Measurements from ENCODE around the gene FGD3.

The FGD3 gene

DNA sequence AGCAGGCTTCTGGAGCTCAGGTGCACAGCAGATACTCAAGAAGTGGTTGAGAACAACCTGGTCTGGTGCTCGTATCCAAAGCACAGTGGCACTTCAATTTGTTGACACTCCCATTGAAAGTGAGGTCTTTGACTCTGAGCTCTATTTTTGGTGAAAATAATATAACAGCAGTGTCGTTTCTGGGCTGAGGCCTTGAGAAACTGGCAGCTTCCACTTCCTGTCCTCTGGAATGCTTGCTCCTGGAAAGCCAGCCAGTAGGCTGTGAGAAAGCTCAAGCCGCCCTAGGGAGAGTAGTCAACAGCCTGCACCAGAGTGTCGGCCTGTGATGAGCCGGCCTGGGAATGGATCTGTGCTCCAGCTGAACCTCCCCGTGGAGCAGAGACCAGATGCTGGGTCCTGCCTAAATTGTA lies 104.4 kb downstream of the FGD3 start:
- Histone ChIP-seq H3F3A (ENCODE audit: control insufficient read depth, insufficient read depth) (peaks cover 4% of the 10 kb centered on the region), H3K4me2 (ENCODE audit: low read length) (no peak overlapping the region), H4K20me1 (ENCODE audit: control insufficient read depth, insufficient read depth, low read depth, low read length) (no peaks in the 10 kb centered on the region), H3K9me2 (replicated peaks; ENCODE audit: control insufficient read depth, low read length) (no peaks in the 10 kb centered on the region), H3K4me1 (ENCODE audit: control insufficient read depth, low read length) (no peaks in the 10 kb centered on the region), H3K79me2 (ENCODE audit: control insufficient read depth, low read length) (no peaks in the 10 kb centered on the region), H3K36me3 (ENCODE audit: control insufficient read depth, low read length) (no peaks in the 10 kb centered on the region), H3K4me3 (ENCODE audit: low read length) (no peak overlapping the region), H3K27ac (ENCODE audit: low read depth, low read length) (no peak overlapping the region), H3K9me3 (ENCODE audit: control insufficient read depth, insufficient read depth, low read length) (no peaks in the 10 kb centered on the region), H3K27me3 (ENCODE audit: control insufficient read depth, low read length) (no peaks in the 10 kb centered on the region)
- TF ChIP-seq, protein P1, sequence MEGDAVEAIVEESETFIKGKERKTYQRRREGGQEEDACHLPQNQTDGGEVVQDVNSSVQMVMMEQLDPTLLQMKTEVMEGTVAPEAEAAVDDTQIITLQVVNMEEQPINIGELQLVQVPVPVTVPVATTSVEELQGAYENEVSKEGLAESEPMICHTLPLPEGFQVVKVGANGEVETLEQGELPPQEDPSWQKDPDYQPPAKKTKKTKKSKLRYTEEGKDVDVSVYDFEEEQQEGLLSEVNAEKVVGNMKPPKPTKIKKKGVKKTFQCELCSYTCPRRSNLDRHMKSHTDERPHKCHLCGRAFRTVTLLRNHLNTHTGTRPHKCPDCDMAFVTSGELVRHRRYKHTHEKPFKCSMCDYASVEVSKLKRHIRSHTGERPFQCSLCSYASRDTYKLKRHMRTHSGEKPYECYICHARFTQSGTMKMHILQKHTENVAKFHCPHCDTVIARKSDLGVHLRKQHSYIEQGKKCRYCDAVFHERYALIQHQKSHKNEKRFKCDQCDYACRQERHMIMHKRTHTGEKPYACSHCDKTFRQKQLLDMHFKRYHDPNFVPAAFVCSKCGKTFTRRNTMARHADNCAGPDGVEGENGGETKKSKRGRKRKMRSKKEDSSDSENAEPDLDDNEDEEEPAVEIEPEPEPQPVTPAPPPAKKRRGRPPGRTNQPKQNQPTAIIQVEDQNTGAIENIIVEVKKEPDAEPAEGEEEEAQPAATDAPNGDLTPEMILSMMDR (IDR thresholded peaks at IDR 0.05; ENCODE audit: low read depth, low read length, poor library complexity, severe bottlenecking) = no peak
- no peak for TF ChIP-seq EZH2phosphoT487 (IDR thresholded peaks at IDR 0.05; ENCODE audit: borderline replicate concordance, low read length)

DNA sequence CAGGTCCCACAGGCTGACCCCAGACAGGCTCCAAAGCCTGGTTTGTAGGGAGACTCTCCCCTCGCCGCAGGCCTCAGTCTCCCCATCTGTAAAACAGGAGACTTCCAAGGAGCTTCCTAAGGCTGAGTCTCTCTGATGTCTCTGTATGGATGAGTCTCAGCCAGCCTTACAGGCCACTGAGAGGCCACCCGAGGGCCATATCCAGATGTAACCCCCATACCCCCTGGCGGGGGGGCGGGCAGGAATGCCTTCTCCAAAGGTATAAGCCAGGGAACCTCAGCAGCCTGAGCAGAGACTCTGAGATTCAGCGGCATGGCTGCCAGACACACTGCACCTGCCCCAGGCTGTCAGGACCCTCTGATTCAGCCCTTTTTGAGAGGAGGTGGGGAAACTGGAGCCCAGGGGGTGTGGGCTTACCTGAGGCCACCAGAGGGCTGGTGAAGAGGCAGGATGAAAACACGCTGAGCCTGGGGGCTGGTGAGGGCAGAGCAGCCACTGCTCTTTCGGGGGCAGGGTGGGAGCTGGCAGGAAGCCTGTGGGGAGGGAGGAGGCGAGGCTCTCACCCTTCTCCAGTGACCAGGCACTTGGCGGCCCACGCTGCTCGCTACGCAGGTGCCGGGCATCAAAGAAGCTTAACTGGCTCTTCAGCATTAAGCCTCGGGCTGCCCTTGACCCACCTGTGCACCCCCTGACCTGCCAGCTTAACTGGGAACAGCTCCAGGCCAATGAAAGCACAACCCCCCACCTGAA lies 105.6 kb downstream of the FGD3 start:
- Histone ChIP-seq H3K4me3 (ENCODE audit: low read length) (no peak overlapping the region), H3K36me3 (ENCODE audit: control insufficient read depth, low read length) (no peaks in the 10 kb centered on the region), H3K79me2 (ENCODE audit: control insufficient read depth, low read length) (no peaks in the 10 kb centered on the region), H3K27me3 (ENCODE audit: control insufficient read depth, low read length) (no peaks in the 10 kb centered on the region), H3K4me1 (ENCODE audit: control insufficient read depth, low read length) (peaks cover 12% of the 10 kb centered on the region), H3K9me2 (replicated peaks; ENCODE audit: control insufficient read depth, low read length) (no peaks in the 10 kb centered on the region), H3K27ac (ENCODE audit: low read depth, low read length) (no peak overlapping the region), H3F3A (ENCODE audit: control insufficient read depth, insufficient read depth) (peaks cover 16% of the 10 kb centered on the region), H3K4me2 (ENCODE audit: low read length) (no peak overlapping the region), H3K9me3 (ENCODE audit: control insufficient read depth, insufficient read depth, low read length) (no peaks in the 10 kb centered on the region), H4K20me1 (ENCODE audit: control insufficient read depth, insufficient read depth, low read depth, low read length) (no peaks in the 10 kb centered on the region)
- TF ChIP-seq, protein P1 (IDR thresholded peaks at IDR 0.05; ENCODE audit: low read depth, low read length, poor library complexity, severe bottlenecking) = no peak
- TF ChIP-seq EZH2phosphoT487 (IDR thresholded peaks at IDR 0.05; ENCODE audit: borderline replicate concordance, low read length) = no peak

DNA sequence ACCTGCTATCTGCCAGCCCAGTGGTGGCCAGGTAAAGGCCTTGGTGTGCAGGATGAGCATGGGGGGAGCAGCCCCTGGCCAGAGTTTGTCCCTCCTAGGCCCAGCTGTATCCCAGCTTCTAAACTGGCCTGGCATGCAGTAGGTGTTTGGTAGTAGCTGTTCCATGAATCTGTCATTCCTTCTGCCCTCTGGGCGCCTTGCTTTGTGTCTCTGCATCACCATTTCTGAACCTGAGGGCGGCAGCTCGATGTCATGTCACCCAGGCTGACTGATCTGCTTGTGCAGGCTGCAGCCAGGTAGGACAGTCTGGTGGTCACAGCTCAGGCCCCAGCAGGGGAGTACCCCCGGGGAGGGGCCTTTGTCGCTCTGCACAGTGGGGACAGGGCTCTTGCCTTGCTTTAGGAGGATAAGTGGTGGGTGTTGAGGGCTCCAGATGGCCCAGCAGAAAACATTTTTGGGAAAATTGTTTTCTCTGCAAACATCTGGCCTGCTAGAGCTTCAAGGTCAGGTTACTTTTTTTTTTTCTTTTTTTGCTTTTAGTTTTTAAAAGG lies 106.5 kb downstream of the FGD3 start:
- Histone ChIP-seq H3K4me3 (ENCODE audit: low read length) (no peak overlapping the region), H4K20me1 (ENCODE audit: control insufficient read depth, insufficient read depth, low read depth, low read length) (no peaks in the 10 kb centered on the region), H3K9me2 (replicated peaks; ENCODE audit: control insufficient read depth, low read length) (no peaks in the 10 kb centered on the region), H3K4me2 (ENCODE audit: low read length) (no peak overlapping the region), H3K27ac (ENCODE audit: low read depth, low read length) (no peak overlapping the region), H3K27me3 (ENCODE audit: control insufficient read depth, low read length) (no peaks in the 10 kb centered on the region), H3K36me3 (ENCODE audit: control insufficient read depth, low read length) (no peaks in the 10 kb centered on the region), H3K4me1 (ENCODE audit: control insufficient read depth, low read length) (peaks cover 21% of the 10 kb centered on the region), H3K9me3 (ENCODE audit: control insufficient read depth, insufficient read depth, low read length) (no peaks in the 10 kb centered on the region), H3F3A (ENCODE audit: control insufficient read depth, insufficient read depth) (peaks cover 19% of the 10 kb centered on the region), H3K79me2 (ENCODE audit: control insufficient read depth, low read length) (no peaks in the 10 kb centered on the region)
- TF ChIP-seq EZH2phosphoT487 (IDR thresholded peaks at IDR 0.05; ENCODE audit: borderline replicate concordance, low read length) = no peak
- TF ChIP-seq, protein P1 (IDR thresholded peaks at IDR 0.05; ENCODE audit: low read depth, low read length, poor library complexity, severe bottlenecking) = no peak
